Osteoblast (primary cell): ENCODE data around the gene PWWP2B. TPM values are rescaled to one million over a fixed set of nuclear protein-coding genes. Genes with fewer than 3 reads are reported as not detected.

ENCODE experiments used
- DNase-seq: peaks from one replicate; pipeline ENCODE4 v3.0.0; 2011; ENCODE audit warnings: low spot score, mixed read lengths; ENCODE audit not compliant: insufficient read length; ENCODE audit errors: missing footprints
- H2AFZ ChIP-seq: 2 replicates; pipeline ENCODE4 v1.6.0; 2011; ENCODE audit warnings: mild to moderate bottlenecking, low read length
- H3K27ac ChIP-seq: 2 replicates; pipeline ENCODE4 v1.5.1; 2011; ENCODE audit warnings: mild to moderate bottlenecking, low read depth, low read length, moderate library complexity
- H3K27me3 ChIP-seq: 2 replicates; pipeline ENCODE4 v1.6.0; 2012; ENCODE audit warnings: mild to moderate bottlenecking, control low read depth, inconsistent platforms, low read length, moderate library complexity; ENCODE audit not compliant: insufficient read depth
- H3K36me3 ChIP-seq: 2 replicates; pipeline ENCODE4 v1.5.1; 2011; ENCODE audit warnings: mild to moderate bottlenecking, low read length, control low read depth, moderate library complexity; ENCODE audit not compliant: insufficient read depth
- H3K4me1 ChIP-seq: 2 replicates; pipeline ENCODE4 v1.5.1; 2011; ENCODE audit warnings: mild to moderate bottlenecking, low read length, control low read depth, moderate library complexity; ENCODE audit not compliant: insufficient read depth
- H3K4me2 ChIP-seq: 2 replicates; pipeline ENCODE4 v1.6.0; 2011; ENCODE audit warnings: mild to moderate bottlenecking, low read length; ENCODE audit not compliant: insufficient read depth
- H3K4me3 ChIP-seq: fragments of 200-600 bp; sonication (generic); 3 replicates; pipeline ENCODE4 v1.5.1; 2012; ENCODE audit warnings: mild to moderate bottlenecking, low read length, inconsistent platforms; ENCODE audit not compliant: insufficient read depth
- H3K79me2 ChIP-seq: 2 replicates; pipeline ENCODE4 v1.6.0; 2012; ENCODE audit warnings: mild to moderate bottlenecking, low read length, control low read depth, inconsistent platforms; ENCODE audit not compliant: insufficient read depth
- H3K9me3 ChIP-seq: 2 replicates; pipeline ENCODE4 v1.5.1; 2011; ENCODE audit warnings: low read depth, low read length, control low read depth
- H4K20me1 ChIP-seq: 2 replicates; pipeline ENCODE4 v1.6.0; 2012; ENCODE audit warnings: mild to moderate bottlenecking, low read length, control low read depth; ENCODE audit not compliant: insufficient read depth
- total RNA-seq: library from RNA; depleted of rRNA; stranded (reverse); fragments of >200 nt; gene quantifications from 2 replicates; pipeline ENCODE4 v1.2.3, GENCODE V29; 2012
- TF ChIP-seq, protein P1 (sequence below): IDR thresholded peaks from 2 replicates; pipeline ENCODE4 v1.5.1; 2011; ENCODE audit warnings: mild to moderate bottlenecking, low read depth, low read length, moderate library complexity; ENCODE audit errors: extremely low read depth

PWWP2B gene
- total RNA-seq, 1 donor: 18.5 TPM

DNA sequence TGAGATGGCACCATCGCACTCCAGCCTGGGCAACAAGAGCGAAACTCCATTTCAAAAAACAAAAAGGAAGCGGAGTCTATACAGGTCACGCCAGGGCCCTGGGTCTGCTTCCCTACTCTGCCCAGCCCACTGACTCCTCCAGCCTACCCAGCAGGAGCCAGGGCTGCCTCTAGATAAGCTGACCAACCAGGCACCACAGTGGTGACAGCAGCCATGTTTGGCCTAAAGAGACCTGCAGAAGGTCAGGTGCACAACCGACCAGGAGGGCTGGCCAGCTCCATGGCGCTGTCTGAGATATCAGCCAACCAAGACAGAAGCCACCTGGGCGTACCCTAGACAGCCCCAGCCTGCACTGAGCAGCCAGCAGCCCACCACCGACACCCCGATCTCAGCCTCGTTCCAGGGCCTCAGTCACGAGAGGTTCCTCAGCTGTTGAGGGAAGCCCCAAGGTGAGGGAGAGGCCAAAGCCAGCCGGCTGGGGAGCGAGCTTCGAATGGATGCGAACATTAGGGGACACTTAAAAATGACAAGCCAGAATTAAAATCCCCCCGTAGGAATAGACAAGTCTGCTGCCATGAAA is 24.4 kb upstream of the PWWP2B start:
- H3K4me3 ChIP-seq: no peak overlapping the region
- TF ChIP-seq, protein P1, sequence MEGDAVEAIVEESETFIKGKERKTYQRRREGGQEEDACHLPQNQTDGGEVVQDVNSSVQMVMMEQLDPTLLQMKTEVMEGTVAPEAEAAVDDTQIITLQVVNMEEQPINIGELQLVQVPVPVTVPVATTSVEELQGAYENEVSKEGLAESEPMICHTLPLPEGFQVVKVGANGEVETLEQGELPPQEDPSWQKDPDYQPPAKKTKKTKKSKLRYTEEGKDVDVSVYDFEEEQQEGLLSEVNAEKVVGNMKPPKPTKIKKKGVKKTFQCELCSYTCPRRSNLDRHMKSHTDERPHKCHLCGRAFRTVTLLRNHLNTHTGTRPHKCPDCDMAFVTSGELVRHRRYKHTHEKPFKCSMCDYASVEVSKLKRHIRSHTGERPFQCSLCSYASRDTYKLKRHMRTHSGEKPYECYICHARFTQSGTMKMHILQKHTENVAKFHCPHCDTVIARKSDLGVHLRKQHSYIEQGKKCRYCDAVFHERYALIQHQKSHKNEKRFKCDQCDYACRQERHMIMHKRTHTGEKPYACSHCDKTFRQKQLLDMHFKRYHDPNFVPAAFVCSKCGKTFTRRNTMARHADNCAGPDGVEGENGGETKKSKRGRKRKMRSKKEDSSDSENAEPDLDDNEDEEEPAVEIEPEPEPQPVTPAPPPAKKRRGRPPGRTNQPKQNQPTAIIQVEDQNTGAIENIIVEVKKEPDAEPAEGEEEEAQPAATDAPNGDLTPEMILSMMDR: no peak
- no peaks in the 10 kb centered on the region for H3K36me3 ChIP-seq
- no peaks in the 10 kb centered on the region for H3K27me3 ChIP-seq
- peak; percentile 48 for DNase-seq
- peaks cover 3% of the 10 kb centered on the region for H3K4me1 ChIP-seq
- no peak overlapping the region for H3K27ac ChIP-seq
- no peak overlapping the region for H3K4me2 ChIP-seq
- H2AFZ ChIP-seq: no peak overlapping the region
- no peaks in the 10 kb centered on the region for H3K9me3 ChIP-seq
- no peaks in the 10 kb centered on the region for H3K79me2 ChIP-seq
- H4K20me1 ChIP-seq: no peaks in the 10 kb centered on the region

DNA sequence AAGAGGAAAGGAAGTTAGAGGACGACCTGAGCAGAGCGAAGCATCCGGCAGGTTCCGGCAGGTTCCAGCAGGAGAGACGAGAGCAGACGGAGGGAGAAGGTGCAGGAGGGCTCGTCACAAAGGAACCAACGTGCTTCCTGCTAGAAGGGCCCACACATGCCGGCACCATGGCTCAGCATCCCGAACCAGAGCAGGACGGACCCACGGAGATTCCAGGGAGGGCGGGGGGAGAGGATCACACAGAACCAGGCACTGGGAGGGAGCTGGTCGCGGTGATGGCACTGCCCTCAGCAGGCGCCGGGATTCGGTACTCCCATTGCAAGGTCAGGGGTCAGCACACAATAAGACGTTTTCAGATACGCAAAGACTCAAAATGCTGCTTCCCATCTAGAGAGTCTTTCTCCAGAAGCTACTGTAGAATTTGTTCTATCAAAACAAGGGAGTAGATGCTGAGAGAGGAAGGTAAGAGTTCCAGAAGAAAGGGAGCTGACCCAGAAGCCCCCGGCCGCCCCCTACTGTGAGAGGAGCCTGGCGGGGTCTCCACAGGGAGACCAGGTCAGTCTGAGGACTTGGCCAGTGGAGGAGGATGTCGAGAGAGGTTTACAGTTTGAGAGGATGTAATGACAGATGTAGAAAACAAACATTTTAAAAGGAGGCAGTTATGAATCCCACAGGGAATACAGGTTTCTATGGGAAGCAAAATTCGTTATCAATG is 23.6 kb upstream of the PWWP2B start:
- no peak overlapping the region for H3K27ac ChIP-seq
- H3K79me2 ChIP-seq: no peaks in the 10 kb centered on the region
- DNase-seq: peak; percentile 60
- H4K20me1 ChIP-seq: no peaks in the 10 kb centered on the region
- no peaks in the 10 kb centered on the region for H3K9me3 ChIP-seq
- no peaks in the 10 kb centered on the region for H3K36me3 ChIP-seq
- TF ChIP-seq, protein P1: no peak
- no peak overlapping the region for H2AFZ ChIP-seq
- peaks cover 3% of the 10 kb centered on the region for H3K4me1 ChIP-seq
- no peak overlapping the region for H3K4me3 ChIP-seq
- no peak overlapping the region for H3K4me2 ChIP-seq
- no peaks in the 10 kb centered on the region for H3K27me3 ChIP-seq

DNA sequence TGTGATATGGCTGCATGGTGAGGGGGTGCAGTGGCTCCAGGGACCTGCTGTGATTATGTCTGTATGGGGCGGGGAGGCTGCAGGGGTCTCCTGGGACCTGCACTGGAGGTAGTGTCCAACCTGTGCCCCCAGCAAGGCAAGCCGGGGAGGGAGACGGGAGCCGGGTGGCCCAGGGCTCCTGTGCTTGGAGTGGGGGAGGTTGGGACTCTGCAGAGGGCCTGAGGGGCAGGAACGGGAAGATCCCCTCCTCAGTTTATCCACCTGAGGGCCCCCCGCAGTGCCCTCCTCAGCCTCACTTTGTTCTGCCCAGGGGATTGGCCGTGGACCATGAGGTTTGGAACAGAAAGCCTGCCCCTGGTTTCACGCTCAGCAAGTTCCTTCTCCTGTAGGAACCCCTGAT is 22.8 kb upstream of the PWWP2B start:
- Histone ChIP-seq H3K4me1 (peaks cover under 1% of the 10 kb centered on the region), H3K4me3 (no peak overlapping the region), H2AFZ (no peak overlapping the region), H3K27ac (no peak overlapping the region), H3K27me3 (no peaks in the 10 kb centered on the region), H3K36me3 (no peaks in the 10 kb centered on the region), H4K20me1 (no peaks in the 10 kb centered on the region), H3K4me2 (no peak overlapping the region), H3K9me3 (no peaks in the 10 kb centered on the region), H3K79me2 (no peaks in the 10 kb centered on the region)
- TF ChIP-seq, protein P1: no peak
- DNase-seq: peak; percentile 54

DNA sequence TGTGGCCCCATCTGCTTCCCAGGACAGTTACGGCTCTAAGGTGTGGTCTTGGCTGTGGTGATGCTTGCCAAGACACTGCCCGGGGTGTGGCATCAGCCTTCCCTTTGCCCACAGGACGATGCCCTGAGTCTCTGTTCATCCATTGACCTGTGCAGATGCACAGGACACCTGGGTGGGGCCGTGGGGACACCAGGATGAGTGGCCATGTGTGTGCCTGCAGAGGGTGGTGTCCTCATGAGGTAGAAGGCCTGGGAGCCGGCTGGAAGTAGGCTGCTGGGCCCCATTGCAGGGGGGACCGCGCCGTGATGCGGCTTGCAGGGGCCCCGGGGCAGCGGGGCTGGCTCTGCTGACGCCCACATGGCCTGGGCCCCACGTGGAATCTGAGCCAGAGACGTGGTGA is 22.4 kb upstream of the PWWP2B start:
- no peak overlapping the region for H3K4me2 ChIP-seq
- no peaks in the 10 kb centered on the region for H4K20me1 ChIP-seq
- no peaks in the 10 kb centered on the region for H3K9me3 ChIP-seq
- DNase-seq: peak; percentile 69
- TF ChIP-seq, protein P1: no peak
- H2AFZ ChIP-seq: no peak overlapping the region
- H3K27ac ChIP-seq: no peak overlapping the region
- no peaks in the 10 kb centered on the region for H3K4me1 ChIP-seq
- H3K36me3 ChIP-seq: no peaks in the 10 kb centered on the region
- H3K4me3 ChIP-seq: no peak overlapping the region
- no peaks in the 10 kb centered on the region for H3K27me3 ChIP-seq
- no peaks in the 10 kb centered on the region for H3K79me2 ChIP-seq
